Measurements from ENCODE around the gene C11orf16. TPM values are rescaled to one million over a fixed set of nuclear protein-coding genes. Genes with fewer than 3 reads are reported as not detected.
A peak's percentile ranks its signal among the peaks of the same experiment; 100 is the strongest.
"Not testable (repeated sequence)": the region's sequence is repeated elsewhere in the genome, so short reads cannot be mapped to it uniquely, and the experiment has no call there.

Gene C11orf16, protein sequence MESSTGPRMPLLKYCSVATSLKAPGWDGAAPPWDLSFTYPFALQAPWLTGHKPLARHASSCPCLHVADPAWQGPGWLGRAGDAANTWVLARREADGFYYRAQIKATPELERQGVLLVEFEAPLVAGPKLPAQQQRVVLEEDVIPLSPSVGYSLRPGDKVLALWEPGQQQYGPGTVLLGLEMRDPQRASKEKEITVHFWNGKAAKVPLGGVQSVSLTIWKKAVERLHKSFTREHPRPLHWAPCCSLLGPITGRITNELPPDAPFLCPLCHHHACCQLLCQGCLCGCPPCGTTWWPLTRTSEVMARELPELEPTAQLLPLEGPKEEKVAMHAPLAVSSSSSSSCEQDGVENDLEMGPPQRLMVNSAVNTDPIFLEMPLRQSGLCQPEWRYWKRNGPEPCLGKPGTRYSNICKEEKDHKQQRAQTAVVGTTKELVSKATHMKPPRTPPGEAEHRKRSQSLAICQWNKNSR
- total RNA-seq, result not detected
- long read RNA-seq, result 0 reads

DNA sequence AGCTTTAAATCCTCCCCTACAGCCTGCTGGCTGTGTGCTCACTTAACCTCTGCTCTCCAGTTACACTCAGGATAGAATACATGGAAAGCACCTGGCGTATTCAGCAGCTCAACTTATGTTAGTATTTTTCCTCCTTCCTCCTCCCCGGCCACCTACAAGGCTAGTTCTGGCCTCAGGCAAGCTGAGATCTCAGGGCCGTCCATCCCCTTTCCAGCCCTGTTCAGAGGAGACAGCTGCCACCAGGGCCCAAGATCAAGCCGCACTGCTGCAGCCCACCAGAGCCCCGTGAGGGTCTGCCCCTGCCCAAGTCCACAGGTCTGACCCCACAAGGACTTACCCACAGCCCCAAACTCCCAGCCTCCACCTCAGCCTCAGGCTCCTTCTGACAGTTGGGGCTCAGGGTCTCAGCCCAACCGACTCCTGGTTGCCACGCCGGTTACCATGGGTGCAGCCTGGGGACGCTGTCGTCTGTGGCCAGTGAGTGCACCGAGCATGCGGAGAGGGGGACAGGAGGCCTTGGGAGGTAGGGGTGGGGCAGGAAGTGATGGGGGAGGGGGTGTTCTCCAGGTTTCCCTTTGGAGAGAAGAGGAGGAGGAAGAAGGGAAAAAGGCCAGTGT is at the start of gene C11orf16:
C11orf16 (minus strand) TSS at position 384 of the 617 bp plus-strand sequence. CDS start 639 bp downstream, outside the sequence.
- ATAC-seq (ENCODE audit: poor library complexity) (no peak), DNase-seq (no peak)
- intact Hi-C loops (cut with DNase I), result no loop called here

- ATAC-seq (ENCODE audit: poor library complexity), result no peak
- intact Hi-C loops (cut with DNase I), result no loop called here
- DNase-seq, result no peak
Observed at GRCh38 chr11:8980485-8980884, 47.7 kb upstream of the C11orf16 start.

GRCh38 chr11:8979365-8979764 is 46.6 kb upstream of the C11orf16 start:
- ATAC-seq (ENCODE audit: poor library complexity); DNase-seq; intact Hi-C loops (cut with DNase I): not testable (repeated sequence)

DNA sequence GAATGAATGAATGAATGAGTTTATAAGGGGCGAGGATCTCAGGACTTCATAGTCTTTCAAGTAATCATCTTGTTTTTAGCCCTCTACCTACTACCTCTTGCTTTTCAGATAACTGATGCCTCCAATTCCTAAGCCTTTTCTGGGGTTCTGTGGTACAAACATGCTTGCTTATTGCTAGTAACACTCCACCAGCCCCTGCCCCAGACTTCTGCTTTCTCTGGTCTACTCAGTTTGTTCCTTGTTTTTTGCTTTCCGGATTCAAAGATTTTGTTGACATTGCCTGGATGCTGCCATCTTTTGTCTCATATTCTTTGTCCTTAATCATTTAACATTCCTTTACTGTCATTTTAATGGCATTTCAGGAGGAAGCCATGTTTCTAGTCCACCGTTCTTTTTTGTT is 40.4 kb upstream of the C11orf16 start:
- intact Hi-C loops (cut with DNase I), result no loop called here
- ATAC-seq (ENCODE audit: poor library complexity), result no peak
- DNase-seq, result no peak

GRCh38 chr11:8971924-8972316 is 39.2 kb upstream of the C11orf16 start:
- no peak for ATAC-seq (ENCODE audit: poor library complexity)
- DNase-seq, result no peak
- intact Hi-C loops (cut with DNase I), result no loop called here

- intact Hi-C loops (cut with DNase I), result no loop called here
- no peak for DNase-seq
- ATAC-seq (ENCODE audit: poor library complexity), result no peak
Observed at GRCh38 chr11:8971196-8971923, 38.6 kb upstream of the C11orf16 start.

DNA sequence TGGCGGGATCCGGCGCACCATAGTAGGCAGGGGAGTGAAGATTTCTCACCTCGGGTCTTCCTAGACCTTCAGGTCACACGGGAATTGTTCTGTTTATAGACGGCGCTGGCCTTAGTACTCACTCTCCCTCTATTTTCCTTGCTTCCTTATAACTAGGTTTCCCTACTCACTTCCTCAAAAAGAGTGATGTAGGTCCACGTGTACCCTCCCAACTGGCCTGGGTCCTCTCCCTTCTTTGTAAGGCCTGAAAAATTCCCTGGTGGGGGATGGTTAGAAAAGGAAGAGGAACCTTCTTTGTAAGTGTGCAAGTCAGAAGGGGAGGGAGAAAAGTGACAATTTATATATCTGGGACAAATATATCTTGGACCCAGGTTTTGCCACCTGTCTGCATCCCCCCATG is 34.4 kb upstream of the C11orf16 start:
- DNase-seq (no peak), ATAC-seq (ENCODE audit: poor library complexity) (no peak)
- intact Hi-C loops (cut with DNase I), result loop anchor here (10.0 kb wide), 1 partner anchor 152 kb away; a partner anchor contains a TSS

DNA sequence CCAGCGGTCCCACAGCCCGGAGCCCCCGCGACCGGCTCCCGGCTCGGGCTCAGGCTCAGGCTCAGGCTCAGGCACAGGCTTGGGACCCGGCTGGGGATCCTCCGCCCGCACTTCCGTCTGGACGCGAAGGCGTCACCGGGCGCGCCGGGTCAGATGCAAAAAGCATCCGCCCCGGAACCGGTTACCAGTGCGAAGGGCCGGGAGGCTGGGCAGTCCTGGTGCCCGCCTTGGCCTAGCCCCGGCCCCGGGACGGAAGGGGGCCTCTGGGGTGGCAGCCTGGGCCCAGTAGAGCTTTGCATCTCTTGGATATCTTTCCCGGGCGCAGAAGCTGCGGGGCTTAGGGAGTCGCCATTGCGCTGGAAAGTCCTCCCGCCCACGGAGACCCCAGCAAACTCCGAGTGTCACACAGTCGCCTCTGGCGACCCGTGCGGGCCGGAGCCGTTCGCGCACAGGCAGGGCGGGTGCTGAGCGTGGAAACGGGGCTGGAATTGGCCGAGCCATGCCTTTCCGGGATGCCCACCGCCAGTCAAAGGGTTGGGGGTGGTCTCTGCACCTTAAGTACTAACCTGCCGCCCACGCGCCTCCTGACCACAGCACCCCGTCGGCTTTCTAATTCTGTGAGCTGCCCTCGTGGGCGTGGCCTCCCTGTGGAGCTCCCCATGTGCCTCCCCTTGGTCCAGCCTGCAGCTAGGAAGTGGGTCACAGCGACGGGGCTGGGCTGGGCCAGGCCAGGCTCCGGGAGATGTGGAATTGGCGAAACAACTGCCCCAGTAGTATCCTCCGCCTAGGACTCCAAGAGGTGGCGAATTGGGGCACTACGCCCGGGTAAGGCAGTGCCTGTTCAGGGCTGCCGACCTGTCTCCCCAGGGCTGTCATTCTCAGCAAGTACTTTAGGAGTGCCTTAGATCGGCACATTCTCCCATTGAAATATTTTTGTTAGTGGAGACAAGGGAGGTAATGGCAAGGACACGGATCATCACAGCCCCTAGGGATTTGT is 31.9 kb upstream of the C11orf16 start, which contains the start of gene TMEM9B:
TMEM9B (minus strand) TSS at position 119 of the 997 bp plus-strand sequence. CDS start 129 bp downstream, outside the sequence.
- ATAC-seq (ENCODE audit: poor library complexity) (peak; percentile 97), DNase-seq (peak; percentile 95)
- intact Hi-C loops (cut with DNase I), result loop anchor here (10.0 kb wide), 1 partner anchor 150 kb away; a partner anchor contains a TSS

DNA sequence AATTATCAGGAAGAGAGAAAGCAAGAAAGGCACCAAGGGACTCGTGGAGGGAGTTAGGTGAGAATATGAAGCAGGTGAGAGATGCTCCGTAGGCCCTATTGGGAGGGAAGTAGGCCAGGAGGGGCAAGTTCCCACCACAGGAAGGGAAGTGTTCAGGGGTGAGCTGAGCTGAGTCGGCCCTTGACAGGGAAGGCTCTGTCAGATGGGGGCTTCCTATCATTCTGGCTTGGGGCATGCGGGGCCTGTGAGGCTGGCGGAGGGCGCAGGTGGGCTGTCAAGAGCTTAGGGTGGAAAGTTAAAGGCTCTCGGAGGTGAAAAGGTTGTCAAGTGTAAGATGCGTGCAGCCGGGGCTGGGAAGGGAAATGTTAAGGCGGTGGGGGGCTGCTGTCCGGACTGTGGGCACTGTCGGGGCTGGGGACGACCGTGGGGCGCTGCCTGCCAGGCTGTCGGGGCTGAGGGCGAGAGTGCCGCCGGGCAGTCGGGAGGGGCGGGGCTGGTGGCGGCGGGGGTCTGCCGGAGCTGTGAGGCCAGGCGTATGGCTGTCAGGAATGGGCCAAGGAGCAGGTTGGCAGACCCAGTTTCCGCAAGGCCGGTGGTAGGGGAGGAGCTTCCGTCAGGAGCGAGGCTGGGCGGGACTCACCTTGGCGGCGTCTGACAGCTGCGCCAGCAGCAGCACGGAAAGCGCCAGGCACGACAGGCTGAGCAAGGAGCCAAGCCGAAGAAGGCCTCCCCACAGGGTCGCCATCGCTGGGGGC is 31.0 kb upstream of the C11orf16 start:
- ATAC-seq (ENCODE audit: poor library complexity), result peak; percentile 78
- intact Hi-C loops (cut with DNase I), result loop anchor here (10.0 kb wide), 1 partner anchor 149 kb away; a partner anchor contains a TSS
- DNase-seq, result peak; percentile 87

DNA sequence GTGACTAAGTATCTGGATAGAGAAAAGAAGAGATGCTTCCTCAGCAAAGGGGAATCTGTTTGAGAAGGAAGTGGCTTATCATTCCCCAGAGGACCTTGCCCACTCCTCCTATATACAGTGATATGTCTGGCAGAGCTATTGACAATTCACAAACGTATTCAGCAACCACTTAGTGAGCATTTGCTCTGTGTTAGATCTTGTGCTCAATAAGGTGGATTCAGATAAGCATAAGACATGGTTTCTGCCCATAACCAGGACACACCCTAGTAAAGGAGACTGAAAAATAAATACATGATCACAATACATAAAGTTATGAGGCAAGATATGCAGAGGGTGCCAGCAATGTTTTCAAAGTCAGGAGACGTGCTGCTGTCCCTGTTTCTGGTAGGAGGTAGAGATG is 30.1 kb upstream of the C11orf16 start:
- ATAC-seq (ENCODE audit: poor library complexity), result no peak
- intact Hi-C loops (cut with DNase I), result loop anchor here (10.0 kb wide), 1 partner anchor 148 kb away; a partner anchor contains a TSS
- no peak for DNase-seq

DNA sequence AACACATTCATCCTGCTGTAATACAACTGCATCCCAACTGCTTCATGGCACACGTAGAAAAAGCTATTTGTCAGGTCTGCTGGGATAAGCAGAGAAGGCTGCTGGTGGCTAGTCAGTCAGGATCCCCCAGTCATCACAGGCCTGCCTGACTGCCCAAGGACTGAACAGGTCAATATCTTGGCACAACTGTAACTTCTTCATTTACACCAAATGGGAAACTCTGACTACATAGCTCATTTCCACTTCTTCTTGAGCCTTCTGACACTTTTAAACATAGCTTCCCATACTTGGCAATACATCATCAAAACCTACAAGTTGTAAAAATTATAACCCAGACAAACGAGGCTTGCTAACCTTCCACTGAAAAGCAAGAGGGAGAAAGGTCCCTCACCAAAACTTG is 28.7 kb upstream of the C11orf16 start:
- intact Hi-C loops (cut with DNase I), result loop anchor here (10.0 kb wide), 1 partner anchor 147 kb away; a partner anchor contains a TSS
- DNase-seq (no peak), ATAC-seq (ENCODE audit: poor library complexity) (no peak)

- ATAC-seq (ENCODE audit: poor library complexity), result no peak
- intact Hi-C loops (cut with DNase I), result loop anchor here (10.0 kb wide), 1 partner anchor 145 kb away; a partner anchor contains a TSS
- no peak for DNase-seq
Observed at GRCh38 chr11:8959546-8960166, 26.9 kb upstream of the C11orf16 start.

DNA sequence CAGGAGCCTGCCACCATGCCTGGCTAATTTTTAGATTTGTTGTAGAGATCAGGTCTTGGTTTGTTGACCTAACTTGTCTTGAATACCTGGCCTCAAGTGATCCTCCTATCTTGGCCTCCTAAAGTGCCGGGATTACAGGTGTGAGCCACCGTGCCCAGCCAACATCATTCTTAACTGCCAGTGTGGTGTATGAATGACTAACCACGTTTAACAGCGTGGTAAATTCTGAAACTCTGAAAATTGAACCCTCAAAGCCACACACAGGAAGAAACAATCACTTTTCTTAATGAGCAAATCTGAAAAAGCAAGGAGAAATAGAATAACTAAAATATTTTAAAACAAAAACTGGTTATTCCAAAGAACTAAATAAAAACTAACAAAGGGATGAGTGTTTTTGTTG is 24.1 kb upstream of the C11orf16 start:
- intact Hi-C loops (cut with DNase I), result no loop called here
- ATAC-seq (ENCODE audit: poor library complexity) (no peak), DNase-seq (no peak)

DNA sequence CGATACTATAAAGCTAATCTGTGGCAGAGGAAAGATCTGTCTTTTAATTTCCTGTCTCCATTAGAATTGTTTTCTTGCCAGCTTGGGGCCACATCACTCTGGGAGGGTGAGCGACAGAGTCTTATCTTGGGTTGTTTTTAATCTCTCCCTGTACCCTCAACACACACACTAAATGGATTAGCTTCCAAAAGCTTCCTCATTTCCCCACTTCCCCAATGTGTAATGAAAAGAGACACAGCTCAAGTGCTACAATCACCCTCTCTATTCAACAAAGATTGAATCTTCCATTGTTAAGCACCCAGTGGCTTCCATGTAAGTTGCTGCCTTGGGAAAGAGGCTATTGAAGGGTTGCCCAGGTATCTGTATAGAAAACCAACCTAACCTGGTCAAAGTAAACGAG is 16.1 kb upstream of the C11orf16 start:
- no peak for ATAC-seq (ENCODE audit: poor library complexity)
- intact Hi-C loops (cut with DNase I), result no loop called here
- no peak for DNase-seq

DNA sequence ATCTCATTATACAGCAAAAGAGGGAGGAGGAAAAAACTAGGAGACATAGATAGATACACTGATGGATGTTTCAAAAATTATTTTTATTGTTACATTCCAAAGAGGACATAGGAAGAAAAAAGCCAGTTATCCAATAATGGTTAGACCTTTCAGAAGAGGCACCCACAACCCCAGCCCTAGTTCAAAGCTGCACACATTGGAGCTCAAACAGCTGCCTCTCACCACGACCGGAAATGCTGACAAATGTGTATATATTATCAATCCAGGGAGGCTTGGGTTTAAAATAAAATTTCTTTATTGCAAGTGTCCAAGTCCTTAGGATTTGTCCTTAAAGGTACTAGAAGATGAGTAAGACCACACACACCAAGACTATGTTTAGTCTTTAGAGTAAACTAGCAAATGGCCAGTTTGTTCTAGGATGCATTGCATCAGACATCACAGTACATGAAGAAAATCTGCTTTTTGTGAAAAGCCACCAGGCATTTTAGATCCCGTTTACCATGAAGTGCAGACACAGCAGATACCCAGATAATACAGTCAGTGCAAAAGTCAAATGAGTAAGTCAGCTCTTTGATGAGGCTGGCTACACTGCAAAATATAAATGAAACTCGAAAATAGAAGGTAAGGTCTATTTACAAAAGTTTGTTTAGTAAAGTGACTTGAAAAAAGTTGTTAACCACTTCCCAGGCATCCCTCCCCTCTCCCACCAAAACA is 14.6 kb upstream of the C11orf16 start:
- ATAC-seq (ENCODE audit: poor library complexity), result no peak
- intact Hi-C loops (cut with DNase I), result no loop called here

DNA sequence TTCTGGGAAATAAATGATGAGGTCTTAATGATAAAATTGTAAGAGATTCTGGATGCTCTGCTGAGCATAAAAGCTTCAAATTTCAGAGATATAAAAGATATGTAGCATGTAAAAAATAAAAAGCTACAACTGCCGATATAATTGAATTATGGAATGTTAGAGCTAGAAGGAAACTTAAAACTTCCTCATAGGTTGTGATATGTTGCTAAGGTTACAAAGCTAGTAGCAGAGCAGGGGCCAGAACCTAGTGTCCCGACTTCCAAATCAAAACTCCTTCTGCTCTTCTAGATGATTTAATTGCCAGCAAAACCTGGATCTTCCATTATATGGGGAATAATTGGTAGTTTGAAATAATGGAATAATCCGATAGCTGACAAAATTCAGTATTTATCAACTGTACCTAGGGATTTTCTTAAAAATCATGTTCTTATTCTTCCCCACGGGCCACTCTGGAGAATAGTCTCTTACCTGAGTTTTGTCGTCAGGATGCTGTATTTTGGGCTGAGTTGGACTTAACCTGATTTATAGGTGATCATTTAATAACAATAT is 9.8 kb upstream of the C11orf16 start, which contains the start of gene ASCL3:
ASCL3 (minus strand) TSS at position 499 of the 549 bp plus-strand sequence. CDS start 4,855 bp downstream, outside the sequence.
- intact Hi-C loops (cut with DNase I), result no loop called here
- ATAC-seq (ENCODE audit: poor library complexity), result no peak

More for the DNA sequence above, 14.6 kb upstream of the C11orf16 start:
- DNase-seq, result no peak

More for the DNA sequence above, 9.8 kb upstream of the C11orf16 start, which contains the start of gene ASCL3:
- DNase-seq, result no peak

Data from Right ventricle myocardium superior (tissue), 1 donor.